Mesothelial cell of epicardium (in vitro differentiated cells): Measurements from ENCODE around the gene KRTAP27-1. TPM values are rescaled to one million over a fixed set of nuclear protein-coding genes. Genes with fewer than 3 reads are reported as not detected.

Experiments
- DNase-seq, 2 experiments: peaks; one replicate each; pipeline ENCODE4 v3.0.0; 2021; ENCODE audit warnings: low spot score in 2 of 2; ENCODE audit not compliant: unreplicated experiment in 2 of 2
- H3K27ac Mint-ChIP-seq: 2 replicates; pipeline ENCODE4 v1.8.0; 2021; ENCODE audit warnings: mixed read lengths
- H3K27me3 Mint-ChIP-seq: 2 replicates; pipeline ENCODE4 v1.8.0; 2021; ENCODE audit warnings: low read depth, mixed read lengths
- H3K36me3 Mint-ChIP-seq: 2 replicates; pipeline ENCODE4 v1.8.0; 2021; ENCODE audit warnings: mixed read lengths
- H3K4me1 Mint-ChIP-seq: 2 replicates; pipeline ENCODE4 v1.8.0; 2021; ENCODE audit warnings: mixed read lengths
- H3K4me3 Mint-ChIP-seq: 2 replicates; pipeline ENCODE4 v1.8.0; 2021; ENCODE audit warnings: mild to moderate bottlenecking, moderate library complexity, mixed read lengths
- H3K9me3 Mint-ChIP-seq: 2 replicates; pipeline ENCODE4 v1.8.0; 2021; ENCODE audit warnings: mixed read lengths
- CTCF ChIP-seq: fragments of 200-600 bp; sonication (generic); IDR thresholded peaks from one replicate; pipeline ENCODE4 v1.5.0; 2021; ENCODE audit warnings: antibody characterized with exemption; ENCODE audit not compliant: unreplicated experiment
- total RNA-seq: library from RNA; stranded (reverse); gene quantifications from 3 replicates; pipeline ENCODE4 v1.2.1, GENCODE V29; 2021

KRTAP27-1 gene
- total RNA-seq, 1 donor from 2014 or later = not detected

DNA sequence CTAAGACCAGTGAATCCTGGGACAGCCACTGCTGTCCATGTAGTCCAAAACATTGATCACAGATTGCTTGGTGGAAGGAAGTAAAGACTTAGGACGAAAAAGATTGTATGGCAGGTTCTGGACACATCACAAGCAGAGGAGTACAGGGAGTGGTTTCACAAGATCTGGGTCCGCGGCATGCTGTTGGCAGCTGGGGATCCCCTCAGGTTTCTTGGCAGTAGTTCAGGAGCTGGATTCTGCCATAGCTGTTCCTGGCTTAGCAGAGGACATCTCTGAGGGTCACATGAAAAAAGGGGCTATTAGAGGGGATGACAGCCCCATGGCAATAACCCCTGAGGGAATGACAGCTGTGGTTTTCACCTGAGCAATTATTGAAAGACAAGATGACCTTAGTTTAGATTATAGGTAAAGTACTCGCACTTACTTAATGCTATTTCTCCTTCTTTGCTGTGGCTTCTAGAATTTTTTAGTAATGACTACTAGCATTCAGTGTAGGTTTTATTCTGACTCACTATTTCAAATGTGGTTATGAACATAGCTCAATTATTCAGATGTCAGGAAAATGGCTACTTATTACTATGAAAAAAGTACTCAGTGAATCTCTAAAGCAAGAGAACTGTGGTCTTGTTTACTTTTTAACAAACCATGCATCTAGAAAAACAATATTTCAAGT, 8.2 kb downstream of the KRTAP27-1 start:
- H3K36me3 Mint-ChIP-seq = no peaks in the 10 kb centered on the region
- H3K27ac Mint-ChIP-seq = no peak overlapping the region
- no peak for DNase-seq
- H3K9me3 Mint-ChIP-seq = peaks cover 26% of the 10 kb centered on the region
- H3K4me1 Mint-ChIP-seq = no peaks in the 10 kb centered on the region
- no peak for TF ChIP-seq CTCF
- no peaks in the 10 kb centered on the region for H3K27me3 Mint-ChIP-seq
- H3K4me3 Mint-ChIP-seq = no peak overlapping the region

DNA sequence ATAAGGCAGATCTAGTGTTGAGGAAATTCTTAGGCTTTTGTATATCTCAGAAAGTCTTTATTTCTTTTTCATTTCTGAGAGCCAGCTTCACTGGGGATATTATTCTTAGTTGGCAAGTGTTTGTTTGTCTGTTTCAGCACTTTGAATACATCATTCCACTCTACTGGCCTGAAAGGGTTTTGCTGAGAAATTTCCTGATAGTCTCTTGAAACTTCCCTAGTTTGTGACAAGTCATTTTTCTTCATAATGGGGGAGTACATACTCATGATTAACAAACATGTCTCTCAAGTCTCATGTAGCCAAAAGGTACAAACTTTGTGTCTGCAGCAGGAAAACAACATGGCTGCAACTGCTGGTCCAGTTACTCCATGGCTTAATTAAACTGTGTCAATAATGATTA, 11.1 kb downstream of the KRTAP27-1 start:
- H3K4me3 Mint-ChIP-seq = no peak overlapping the region
- H3K4me1 Mint-ChIP-seq = no peaks in the 10 kb centered on the region
- H3K27ac Mint-ChIP-seq = no peak overlapping the region
- TF ChIP-seq CTCF = no peak
- no peaks in the 10 kb centered on the region for H3K27me3 Mint-ChIP-seq
- no peak for DNase-seq
- no peaks in the 10 kb centered on the region for H3K36me3 Mint-ChIP-seq
- H3K9me3 Mint-ChIP-seq = peaks cover 28% of the 10 kb centered on the region

- H3K27me3 Mint-ChIP-seq = peaks cover 4% of the 10 kb centered on the region
- no peak for TF ChIP-seq CTCF
- no peaks in the 10 kb centered on the region for H3K4me1 Mint-ChIP-seq
- no peaks in the 10 kb centered on the region for H3K36me3 Mint-ChIP-seq
- no peak for DNase-seq
- H3K27ac Mint-ChIP-seq = no peak within 1 kb of the TSS
- H3K4me3 Mint-ChIP-seq = no peak within 1 kb of the TSS
- peaks cover 10% of the 10 kb centered on the region for H3K9me3 Mint-ChIP-seq
These were observed 17.3 kb downstream of the KRTAP27-1 start, which contains the start of gene KRTAP26-1 for GRCh38 chr21:30320215-30320614. KRTAP26-1 (minus strand) TSS chr21:30320315; CDS start chr21:30320035, 280 bp downstream.

GRCh38 chr21:30315701-30316100, 21.8 kb downstream of the KRTAP27-1 start:
- H3K27ac Mint-ChIP-seq = no peak overlapping the region
- H3K36me3 Mint-ChIP-seq = no peaks in the 10 kb centered on the region
- peaks cover 14% of the 10 kb centered on the region for H3K27me3 Mint-ChIP-seq
- no peaks in the 10 kb centered on the region for H3K9me3 Mint-ChIP-seq
- H3K4me3 Mint-ChIP-seq = no peak overlapping the region
- no peak for TF ChIP-seq CTCF
- DNase-seq = no peak
- H3K4me1 Mint-ChIP-seq = no peaks in the 10 kb centered on the region

GRCh38 chr21:30306884-30307283, 30.6 kb downstream of the KRTAP27-1 start:
- H3K9me3 Mint-ChIP-seq = no peaks in the 10 kb centered on the region
- TF ChIP-seq CTCF = no peak
- DNase-seq = no peak
- H3K4me1 Mint-ChIP-seq = peaks cover 3% of the 10 kb centered on the region
- H3K4me3 Mint-ChIP-seq = no peak overlapping the region
- H3K27ac Mint-ChIP-seq = no peak overlapping the region
- no peaks in the 10 kb centered on the region for H3K27me3 Mint-ChIP-seq
- H3K36me3 Mint-ChIP-seq = no peaks in the 10 kb centered on the region

GRCh38 chr21:30305136-30305535, 32.4 kb downstream of the KRTAP27-1 start:
- H3K4me3 Mint-ChIP-seq = no peak overlapping the region
- peaks cover 13% of the 10 kb centered on the region for H3K9me3 Mint-ChIP-seq
- H3K36me3 Mint-ChIP-seq = no peaks in the 10 kb centered on the region
- H3K27ac Mint-ChIP-seq = no peak overlapping the region
- no peak for TF ChIP-seq CTCF
- DNase-seq = no peak
- no peaks in the 10 kb centered on the region for H3K27me3 Mint-ChIP-seq
- H3K4me1 Mint-ChIP-seq = peaks cover 3% of the 10 kb centered on the region
